Activated CD4-positive, CD25-positive, alpha-beta regulatory T cell treated with anti-CD3 and anti-CD28 coated beads, Interleukin-2, amount 50 U/mL, for 16 hours (primary cell): ENCODE results near the gene PRDM16.

Experiments used
- DNase-seq: peaks from one replicate; pipeline ENCODE4 v3.0.0-alpha.2; 2020; ENCODE audit warnings: low read depth, low spot score

PRDM16 gene

DNA sequence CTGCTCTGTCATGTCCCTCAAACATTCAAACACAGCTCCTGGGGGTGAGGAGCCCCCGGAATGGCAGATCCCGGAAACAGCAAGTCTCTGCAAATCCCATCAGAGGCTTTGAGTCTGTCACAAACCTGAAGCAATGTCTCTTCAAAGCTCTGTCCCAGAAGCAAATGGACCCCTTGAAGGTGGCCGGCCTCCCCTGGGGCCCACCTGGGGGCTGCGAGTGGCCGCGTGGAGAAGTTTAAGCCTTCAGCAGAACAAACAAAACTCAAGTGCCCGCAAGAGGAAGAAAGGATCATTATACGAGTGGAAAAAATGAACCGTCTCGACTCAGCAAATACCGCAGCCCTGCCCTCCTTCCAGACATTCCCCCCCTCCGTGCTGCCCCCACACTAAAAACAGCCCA is 53.3 kb downstream of the PRDM16 start:
- DNase-seq: no peak

DNA sequence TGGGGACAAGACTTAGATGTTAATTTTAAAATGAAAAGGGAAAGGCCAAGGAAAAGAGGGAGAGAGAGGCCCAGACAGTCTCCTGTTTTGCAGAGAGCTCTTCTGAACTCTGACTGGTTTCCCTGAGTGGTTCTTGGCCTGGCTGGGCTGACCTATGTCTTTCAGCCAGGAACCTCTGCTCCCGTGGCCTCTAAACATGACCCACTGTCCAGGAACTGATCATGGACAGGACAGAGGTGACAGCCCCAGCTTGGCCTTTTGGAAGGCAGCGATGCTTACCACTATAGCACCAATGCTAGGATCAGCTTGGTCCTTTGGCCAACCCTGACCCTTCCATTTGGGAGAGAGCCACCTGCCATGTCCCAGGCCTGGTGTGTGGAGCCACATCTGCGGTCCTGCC is 55.2 kb downstream of the PRDM16 start:
- DNase-seq: no peak

GRCh38 chr1:3125078-3125477 is 56.1 kb downstream of the PRDM16 start:
- no peak for DNase-seq

DNA sequence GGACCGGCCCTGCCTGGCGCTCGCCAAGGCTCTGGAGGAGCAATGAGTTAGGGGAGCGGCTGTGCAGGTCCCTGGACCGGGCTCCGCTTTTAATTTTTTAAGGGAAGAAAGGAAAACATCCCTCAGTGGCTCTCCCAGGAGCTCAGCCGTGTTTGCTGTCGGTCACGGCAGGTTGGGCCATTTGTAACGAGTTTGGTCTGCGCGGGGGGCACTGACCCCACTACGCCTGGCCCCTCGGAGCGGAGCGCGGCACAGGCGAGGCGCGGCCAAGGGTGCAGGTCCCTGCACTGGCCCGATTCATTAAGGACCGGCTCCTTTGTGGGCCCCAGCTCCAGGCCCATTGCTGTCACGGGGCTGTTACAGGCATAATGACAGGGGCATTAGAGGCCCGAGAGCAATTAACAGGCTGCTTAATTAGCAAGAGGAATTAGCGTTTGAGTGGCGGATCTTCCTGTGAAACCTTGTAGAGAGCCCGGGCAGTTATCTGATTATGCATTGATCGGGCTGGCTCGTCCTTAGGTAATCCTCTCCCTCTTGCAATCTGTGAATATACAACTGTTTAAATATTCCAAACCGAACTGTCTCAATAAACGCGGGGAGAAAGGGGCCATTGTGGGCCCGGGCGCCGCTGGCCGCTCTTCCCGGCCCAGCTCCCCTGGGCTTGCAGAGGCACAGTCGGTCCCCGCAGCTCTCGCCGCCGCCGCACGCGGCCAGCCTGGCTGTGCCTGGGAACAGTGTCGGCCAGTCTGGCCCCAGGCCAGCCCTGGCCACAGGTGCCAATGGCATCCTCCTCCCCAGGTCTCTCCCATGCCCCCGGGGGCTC is 56.8 kb downstream of the PRDM16 start:
- no peak for DNase-seq

- no peak for DNase-seq
Observed at GRCh38 chr1:3126756-3127678, 58.0 kb downstream of the PRDM16 start.

DNA sequence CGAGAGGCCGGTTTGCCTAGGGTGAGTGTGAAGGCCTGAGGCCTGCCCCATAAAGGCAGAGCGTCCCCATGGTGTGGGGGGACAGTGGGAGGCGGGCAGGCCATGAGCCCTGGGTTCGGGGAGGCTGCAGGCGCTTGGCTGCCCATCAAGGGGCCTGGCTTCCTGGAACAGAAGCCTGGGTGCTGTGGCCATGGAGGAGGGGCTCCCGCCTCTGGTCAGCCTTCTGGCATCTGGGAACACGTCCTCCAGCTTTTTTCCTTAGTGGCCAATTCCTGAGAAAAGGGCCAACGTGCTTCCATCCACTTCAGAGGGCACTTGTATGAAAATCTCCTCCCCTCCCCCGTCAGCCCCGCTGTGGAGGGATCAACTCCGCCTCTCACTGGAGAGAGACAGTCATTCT is 58.7 kb downstream of the PRDM16 start:
- DNase-seq: no peak

- no peak for DNase-seq
Observed at GRCh38 chr1:3128431-3129132, 59.6 kb downstream of the PRDM16 start.

- DNase-seq: no peak
Observed at GRCh38 chr1:3129133-3129490, 60.1 kb downstream of the PRDM16 start.

GRCh38 chr1:3130268-3130667 is 61.3 kb downstream of the PRDM16 start:
- no peak for DNase-seq

- DNase-seq: no peak
Observed at GRCh38 chr1:3132660-3133059, 63.7 kb downstream of the PRDM16 start.

- no peak for DNase-seq
Observed at GRCh38 chr1:3133686-3134085, 64.7 kb downstream of the PRDM16 start.

- DNase-seq: no peak
Observed at GRCh38 chr1:3134381-3135072, 65.5 kb downstream of the PRDM16 start.

DNA sequence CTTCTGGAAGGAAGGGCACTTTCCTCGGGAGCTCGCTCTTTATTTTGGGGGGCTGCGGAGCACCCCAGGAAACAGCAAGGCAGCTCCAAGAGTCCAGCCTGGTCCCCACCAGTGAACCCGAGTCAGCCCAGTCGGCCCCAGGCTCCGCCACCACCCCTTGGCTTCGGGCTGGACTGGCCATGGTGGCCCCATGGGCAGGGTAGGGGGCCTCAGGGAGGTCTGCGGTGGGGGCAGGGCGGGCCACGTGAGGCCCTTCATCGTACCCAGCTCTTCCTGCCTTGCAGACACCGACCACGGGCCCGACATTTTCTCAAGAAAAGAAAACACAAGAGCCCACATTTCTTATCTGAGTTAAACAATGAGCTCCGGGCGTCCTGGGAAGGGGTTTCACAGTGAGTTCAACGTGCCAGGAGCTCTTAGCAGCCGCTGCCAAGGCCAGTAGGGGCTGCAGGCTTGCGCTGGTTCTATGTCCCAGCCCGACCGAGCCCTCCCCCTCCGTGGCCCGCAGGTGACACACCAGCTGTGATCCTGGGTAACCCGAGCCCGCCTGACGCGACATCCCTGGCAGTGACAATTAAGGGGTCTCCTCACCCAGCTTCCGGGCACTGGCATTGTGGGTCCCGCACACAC is 66.2 kb downstream of the PRDM16 start:
- DNase-seq: no peak

DNA sequence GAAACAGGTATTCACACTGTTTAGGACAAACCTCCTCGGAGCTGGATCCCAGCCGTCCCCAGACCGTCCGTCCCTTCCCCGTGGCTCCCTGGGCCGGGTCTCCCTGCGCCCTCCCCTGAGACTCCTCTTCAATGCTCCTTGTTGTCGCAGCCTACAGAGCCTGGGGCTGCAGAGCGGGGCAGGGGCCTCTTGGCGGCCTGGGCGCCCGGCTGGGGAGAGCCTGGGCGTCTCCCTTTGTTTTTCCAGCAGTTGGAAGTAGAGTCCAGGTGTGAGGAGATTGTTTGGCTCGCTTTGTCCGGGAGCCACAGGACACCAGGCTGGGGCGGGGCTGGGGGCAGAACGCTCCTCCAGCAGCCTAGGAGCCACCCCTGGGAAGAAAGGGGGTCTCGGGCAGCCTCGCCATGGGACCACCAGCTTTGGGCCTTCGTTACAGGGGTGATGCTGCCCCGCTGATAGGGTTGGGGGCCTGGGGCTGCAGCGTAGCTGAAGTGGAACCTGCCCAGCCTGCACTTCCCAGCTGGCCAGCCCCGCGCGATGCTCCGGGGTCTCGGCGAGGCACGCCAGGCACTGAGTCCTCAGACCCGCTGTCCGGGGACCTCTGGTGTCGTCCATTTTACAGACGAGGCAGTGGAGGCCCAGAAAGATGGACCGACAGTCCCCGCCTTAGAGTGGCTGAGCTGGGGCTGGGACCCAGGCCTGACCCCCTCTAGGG is 66.9 kb downstream of the PRDM16 start:
- no peak for DNase-seq

GRCh38 chr1:3136532-3136931 is 67.5 kb downstream of the PRDM16 start:
- DNase-seq: no peak

GRCh38 chr1:3137111-3138100 is 68.4 kb downstream of the PRDM16 start:
- no peak for DNase-seq

- DNase-seq: no peak
Observed at GRCh38 chr1:3138623-3139151, 69.7 kb downstream of the PRDM16 start.

DNA sequence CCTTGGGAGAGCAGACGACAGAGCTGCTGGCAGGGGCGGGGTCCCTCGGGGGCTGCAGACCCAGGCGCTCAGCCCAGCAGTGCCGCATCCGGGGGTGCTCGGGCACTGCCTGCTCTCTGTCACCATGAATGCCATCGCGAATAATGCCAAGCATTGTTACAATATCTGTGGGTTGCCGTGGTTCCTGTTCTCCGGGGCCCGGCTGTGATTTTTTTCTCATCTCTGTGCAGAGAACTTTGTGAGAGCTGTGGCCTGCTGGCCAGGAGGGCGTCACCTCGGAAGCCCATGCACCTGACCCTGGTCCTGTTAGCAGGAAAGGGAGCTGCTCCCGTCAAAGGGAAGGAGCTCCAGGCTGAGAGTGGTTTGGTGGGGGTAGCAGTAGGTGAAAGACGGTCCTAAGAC is 70.4 kb downstream of the PRDM16 start:
- no peak for DNase-seq

GRCh38 chr1:3139871-3140361 is 70.9 kb downstream of the PRDM16 start:
- DNase-seq: no peak
